Mesothelial cell of epicardium (in vitro differentiated cells): Measurements from ENCODE around the gene RPL32. TPM values are rescaled to one million over a fixed set of nuclear protein-coding genes. Genes with fewer than 3 reads are reported as not detected.
A peak's percentile ranks its signal among the peaks of the same experiment; 100 is the strongest.
"Not testable (repeated sequence)": the region's sequence is repeated elsewhere in the genome, so short reads cannot be mapped to it uniquely, and the experiment has no call there.

Source experiments
- DNase-seq, 2 experiments: peaks; one replicate each; pipeline ENCODE4 v3.0.0; 2021; ENCODE audit warnings: low spot score in 2 of 2; ENCODE audit not compliant: unreplicated experiment in 2 of 2
- H3K27ac Mint-ChIP-seq: 2 replicates; pipeline ENCODE4 v1.8.0; 2021; ENCODE audit warnings: mixed read lengths
- H3K27me3 Mint-ChIP-seq: 2 replicates; pipeline ENCODE4 v1.8.0; 2021; ENCODE audit warnings: low read depth, mixed read lengths
- H3K36me3 Mint-ChIP-seq: 2 replicates; pipeline ENCODE4 v1.8.0; 2021; ENCODE audit warnings: mixed read lengths
- H3K4me1 Mint-ChIP-seq: 2 replicates; pipeline ENCODE4 v1.8.0; 2021; ENCODE audit warnings: mixed read lengths
- H3K4me3 Mint-ChIP-seq: 2 replicates; pipeline ENCODE4 v1.8.0; 2021; ENCODE audit warnings: mild to moderate bottlenecking, moderate library complexity, mixed read lengths
- H3K9me3 Mint-ChIP-seq: 2 replicates; pipeline ENCODE4 v1.8.0; 2021; ENCODE audit warnings: mixed read lengths
- CTCF ChIP-seq: fragments of 200-600 bp; sonication (generic); IDR thresholded peaks from one replicate; pipeline ENCODE4 v1.5.0; 2021; ENCODE audit warnings: antibody characterized with exemption; ENCODE audit not compliant: unreplicated experiment
- total RNA-seq: library from RNA; stranded (reverse); gene quantifications from 3 replicates; pipeline ENCODE4 v1.2.1, GENCODE V29; 2021

Gene RPL32
- total RNA-seq, 1 donor from 2014 or later: 1,710 TPM

GRCh38 chr3:12791430-12791829 is 49.9 kb downstream of the RPL32 start:
- Mint-ChIP-seq H3K9me3 (no peaks in the 10 kb centered on the region), H3K27ac (no peak overlapping the region), H3K27me3 (no peaks in the 10 kb centered on the region), H3K36me3 (no peaks in the 10 kb centered on the region), H3K4me3 (no peak overlapping the region), H3K4me1 (peaks cover 4% of the 10 kb centered on the region)
- no peak for DNase-seq
- TF ChIP-seq CTCF: no peak

- not testable (repeated sequence) for H3K36me3 Mint-ChIP-seq, H3K4me3 Mint-ChIP-seq, DNase-seq, H3K4me1 Mint-ChIP-seq, H3K27me3 Mint-ChIP-seq, H3K9me3 Mint-ChIP-seq, H3K27ac Mint-ChIP-seq
Measured at GRCh38 chr3:12787967-12788690, 53.2 kb downstream of the RPL32 start.

- peak in 1 of 2 experiments; percentile 67 for DNase-seq
Measured at GRCh38 chr3:12787346-12787745, 54.0 kb downstream of the RPL32 start.

GRCh38 chr3:12785096-12785495 is 56.3 kb downstream of the RPL32 start:
- H3K9me3 Mint-ChIP-seq: peaks cover 4% of the 10 kb centered on the region
- peaks cover 21% of the 10 kb centered on the region for H3K4me1 Mint-ChIP-seq

More at GRCh38 chr3:12787346-12787745, 54.0 kb downstream of the RPL32 start:
- H3K4me1 Mint-ChIP-seq, H3K4me3 Mint-ChIP-seq, H3K9me3 Mint-ChIP-seq, H3K27ac Mint-ChIP-seq, H3K27me3 Mint-ChIP-seq, H3K36me3 Mint-ChIP-seq: not testable (repeated sequence)

More at GRCh38 chr3:12785096-12785495, 56.3 kb downstream of the RPL32 start:
- DNase-seq: no peak
- H3K27ac Mint-ChIP-seq: no peak overlapping the region
- no peaks in the 10 kb centered on the region for H3K36me3 Mint-ChIP-seq
- no peak overlapping the region for H3K4me3 Mint-ChIP-seq
- H3K27me3 Mint-ChIP-seq: no peaks in the 10 kb centered on the region
- no peak for TF ChIP-seq CTCF

Other genes starting within 250 kb of the RPL32 start
- 108 to 116 TPM (median 111 TPM) in 3 replicates for gene RAF1, start 177.4 kb downstream of the RPL32 start, total RNA-seq
- 7.8 to 8.3 TPM (median 8.0 TPM) in 3 replicates for gene TMEM40, start 82.3 kb downstream of the RPL32 start, total RNA-seq
- gene CAND2, start 44.9 kb downstream of the RPL32 start, total RNA-seq: 13.2 to 14.4 TPM (median 14.0 TPM) in 3 replicates
- 39.9 to 42.4 TPM (median 41.7 TPM) in 3 replicates for gene IQSEC1, start 231.9 kb upstream of the RPL32 start, total RNA-seq